Stimulated activated naive B cell treated with anti-CD40 and anti-IgM and Interleukin-4, amounts not matched to agents 10 μg/mL and 1 μg/mL and 100 μg/mL, for 72 hours (primary cell): ENCODE measurements around the gene GRM6.

Experiments
- ATAC-seq, 2 donors: fragments of 150-1000 bp; cut with Tn5 transposase; replicated peaks; 2 replicates each; pipeline ENCODE4 v1.10.0; 2021; ENCODE audit warnings: moderate library complexity in 1 of 2
- DNase-seq: peaks from one replicate; pipeline ENCODE4 v3.0.0; 2021
- H3K27ac Mint-ChIP-seq: one replicate; pipeline ENCODE4 v1.8.0; 2022; ENCODE audit warnings: mild to moderate bottlenecking, mixed read lengths
- H3K27me3 Mint-ChIP-seq, 2 donors: one replicate each; pipeline ENCODE4 v1.8.0; 2022; ENCODE audit warnings: mixed read lengths in 2 of 2
- H3K36me3 Mint-ChIP-seq, 2 donors: one replicate each; pipeline ENCODE4 v1.8.0; 2022; ENCODE audit warnings: mixed read lengths in 2 of 2, mild to moderate bottlenecking in 1 of 2
- H3K4me1 Mint-ChIP-seq, 2 donors: one replicate each; pipeline ENCODE4 v1.8.0; 2022; ENCODE audit warnings: mixed read lengths in 2 of 2, mild to moderate bottlenecking in 1 of 2
- H3K4me3 Mint-ChIP-seq, 2 donors: one replicate each; pipeline ENCODE4 v1.8.0; 2022; ENCODE audit warnings: mild to moderate bottlenecking in 2 of 2, mixed read lengths in 2 of 2, moderate library complexity in 1 of 2
- H3K9me3 Mint-ChIP-seq, 2 donors: one replicate each; pipeline ENCODE4 v1.8.0; 2022; ENCODE audit warnings: mixed read lengths in 2 of 2, mild to moderate bottlenecking in 1 of 2

Gene GRM6

GRCh38 chr5:178991190-178992145, 3.7 kb downstream of the GRM6 start:
- Mint-ChIP-seq H3K9me3 (peaks cover 5 to 15% of the 10 kb centered on the region in 2 donors), H3K4me3 (no peak overlapping the region), H3K27me3 (peaks cover 35 to 42% of the 10 kb centered on the region in 2 donors), H3K4me1 (peaks cover 3 to 7% of the 10 kb centered on the region in 2 donors), H3K27ac (no peak overlapping the region), H3K36me3 (peaks cover 4% of the 10 kb centered on the region in 2 donors)
- DNase-seq = no peak
- no peak for ATAC-seq

- H3K4me1 Mint-ChIP-seq = peaks cover 3 to 7% of the 10 kb centered on the region in 2 donors
- H3K27me3 Mint-ChIP-seq = peaks cover 29 to 33% of the 10 kb centered on the region in 2 donors
- H3K27ac Mint-ChIP-seq = no peak overlapping the region
- H3K9me3 Mint-ChIP-seq = peaks cover 5 to 18% of the 10 kb centered on the region in 2 donors
- no peak overlapping the region for H3K4me3 Mint-ChIP-seq
- DNase-seq (no peak), ATAC-seq (no peak)
- H3K36me3 Mint-ChIP-seq = peaks cover 4 to 7% of the 10 kb centered on the region in 2 donors
These were observed 4.6 kb downstream of the GRM6 start for GRCh38 chr5:178990491-178990890.

GRCh38 chr5:178989311-178989710, 5.8 kb downstream of the GRM6 start:
- Mint-ChIP-seq H3K27ac (no peak overlapping the region), H3K4me1 (peaks cover 3 to 7% of the 10 kb centered on the region in 2 donors), H3K27me3 (peaks cover 25 to 28% of the 10 kb centered on the region in 2 donors), H3K4me3 (no peak overlapping the region), H3K9me3 (peaks cover 5 to 18% of the 10 kb centered on the region in 2 donors), H3K36me3 (peaks cover 4 to 7% of the 10 kb centered on the region in 2 donors)
- no peak for DNase-seq
- no peak for ATAC-seq

- H3K9me3 Mint-ChIP-seq = peaks cover 5 to 18% of the 10 kb centered on the region in 2 donors
- ATAC-seq = no peak
- no peak overlapping the region for H3K27ac Mint-ChIP-seq
- H3K36me3 Mint-ChIP-seq = peaks cover 4 to 5% of the 10 kb centered on the region in 2 donors
- no peak for DNase-seq
- peaks cover 2 to 5% of the 10 kb centered on the region in 2 donors for H3K4me1 Mint-ChIP-seq
- peaks cover 18 to 21% of the 10 kb centered on the region in 2 donors for H3K27me3 Mint-ChIP-seq
- no peak overlapping the region for H3K4me3 Mint-ChIP-seq
These were observed 6.5 kb downstream of the GRM6 start for GRCh38 chr5:178988436-178989220.

- Mint-ChIP-seq H3K9me3 (peaks cover 12 to 24% of the 10 kb centered on the region in 2 donors), H3K36me3 (peaks cover 2 to 3% of the 10 kb centered on the region in 2 donors), H3K4me3 (no peak overlapping the region), H3K27ac (no peak overlapping the region), H3K27me3 (no peaks in the 10 kb centered on the region), H3K4me1 (no peaks in the 10 kb centered on the region)
- no peak for ATAC-seq
- no peak for DNase-seq
These were observed 8.7 kb downstream of the GRM6 start for GRCh38 chr5:178986326-178986960.

GRCh38 chr5:178984145-178985072, 10.7 kb downstream of the GRM6 start:
- H3K27me3 Mint-ChIP-seq = no peaks in the 10 kb centered on the region
- peaks cover 21 to 27% of the 10 kb centered on the region in 2 donors for H3K9me3 Mint-ChIP-seq
- H3K4me3 Mint-ChIP-seq = no peak overlapping the region
- peaks cover 2 to 3% of the 10 kb centered on the region in 2 donors for H3K36me3 Mint-ChIP-seq
- H3K4me1 Mint-ChIP-seq = no peaks in the 10 kb centered on the region
- ATAC-seq (no peak), DNase-seq (no peak)
- no peak overlapping the region for H3K27ac Mint-ChIP-seq

- no peaks in the 10 kb centered on the region for H3K4me1 Mint-ChIP-seq
- peaks cover 20 to 25% of the 10 kb centered on the region in 2 donors for H3K9me3 Mint-ChIP-seq
- no peaks in the 10 kb centered on the region for H3K27me3 Mint-ChIP-seq
- no peak for ATAC-seq
- peaks cover 2 to 3% of the 10 kb centered on the region in 2 donors for H3K36me3 Mint-ChIP-seq
- no peak overlapping the region for H3K4me3 Mint-ChIP-seq
- no peak for DNase-seq
- H3K27ac Mint-ChIP-seq = no peak overlapping the region
These were observed 11.4 kb downstream of the GRM6 start for GRCh38 chr5:178983728-178984127.

GRCh38 chr5:178982941-178983340, 12.2 kb downstream of the GRM6 start:
- Mint-ChIP-seq H3K9me3 (peaks cover 26% of the 10 kb centered on the region in 2 donors), H3K27me3 (no peaks in the 10 kb centered on the region), H3K4me3 (no peak overlapping the region), H3K4me1 (no peaks in the 10 kb centered on the region), H3K36me3 (peaks cover 0 to 3% of the 10 kb centered on the region in 2 donors), H3K27ac (no peak overlapping the region)
- DNase-seq = no peak
- ATAC-seq = no peak

GRCh38 chr5:178981381-178981780, 13.7 kb downstream of the GRM6 start:
- peaks cover 0 to 3% of the 10 kb centered on the region in 2 donors for H3K36me3 Mint-ChIP-seq
- no peak for DNase-seq
- H3K4me1 Mint-ChIP-seq = no peaks in the 10 kb centered on the region
- H3K4me3 Mint-ChIP-seq = no peak overlapping the region
- no peaks in the 10 kb centered on the region for H3K27me3 Mint-ChIP-seq
- no peak for ATAC-seq
- no peak overlapping the region for H3K27ac Mint-ChIP-seq
- peaks cover 26% of the 10 kb centered on the region in 2 donors for H3K9me3 Mint-ChIP-seq

GRCh38 chr5:178965465-178966055, 29.6 kb downstream of the GRM6 start:
- Mint-ChIP-seq H3K27me3 (no peaks in the 10 kb centered on the region), H3K4me1 (no peaks in the 10 kb centered on the region), H3K27ac (no peak overlapping the region), H3K36me3 (peaks cover 12 to 31% of the 10 kb centered on the region in 2 donors), H3K9me3 (peaks cover 54 to 59% of the 10 kb centered on the region in 2 donors), H3K4me3 (no peak overlapping the region)
- DNase-seq (no peak), ATAC-seq (no peak)

- Mint-ChIP-seq H3K4me1 (no peaks in the 10 kb centered on the region), H3K36me3 (peaks cover 25 to 28% of the 10 kb centered on the region in 2 donors), H3K27ac (no peak overlapping the region), H3K4me3 (peak overlapping the region in 1 of 2 donors; percentile 34), H3K27me3 (peaks cover 27 to 34% of the 10 kb centered on the region in 2 donors), H3K9me3 (peaks cover 45 to 52% of the 10 kb centered on the region in 2 donors)
- no peak for DNase-seq
- no peak for ATAC-seq
These were observed 53.8 kb downstream of the GRM6 start for GRCh38 chr5:178941361-178941760.

GRCh38 chr5:178940569-178941360, 54.4 kb downstream of the GRM6 start, which contains the start of gene ZNF454:
TSS of gene ZNF454 (plus strand) at chr5:178941198. CDS start at chr5:178942792, 1,594 bp downstream.
- H3K27me3 Mint-ChIP-seq = peaks cover 27 to 34% of the 10 kb centered on the region in 2 donors
- peaks cover 49 to 55% of the 10 kb centered on the region in 2 donors for H3K9me3 Mint-ChIP-seq
- no peaks in the 10 kb centered on the region for H3K4me1 Mint-ChIP-seq
- H3K4me3 Mint-ChIP-seq = peak within 1 kb of the TSS in 1 of 2 donors; percentile 34
- peaks cover 31 to 32% of the 10 kb centered on the region in 2 donors for H3K36me3 Mint-ChIP-seq
- ATAC-seq = no peak
- no peak within 1 kb of the TSS for H3K27ac Mint-ChIP-seq
- DNase-seq = no peak
